ENCODE results near the gene TMEM40.

DNA sequence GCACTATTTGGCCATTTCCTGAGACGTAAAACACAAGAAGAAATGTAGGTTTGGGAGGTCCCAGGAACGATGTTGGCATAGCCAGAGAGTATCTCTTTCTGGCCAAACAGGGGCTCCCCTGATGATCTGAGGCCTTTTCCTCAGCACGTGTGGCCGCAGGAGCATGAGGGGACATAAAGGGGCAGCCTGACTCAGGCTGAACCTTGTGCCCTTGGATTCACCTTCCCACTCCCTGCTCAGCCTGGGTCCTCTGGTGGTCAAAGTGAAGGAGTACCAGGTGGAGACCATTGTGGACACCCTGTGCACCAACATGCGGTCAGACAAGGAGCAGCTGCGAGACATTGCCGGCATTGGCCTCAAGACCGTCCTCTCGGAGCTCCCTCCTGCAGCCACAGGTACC is 48.0 kb upstream of the TMEM40 start:
- TF ChIP-seq, protein P1, sequence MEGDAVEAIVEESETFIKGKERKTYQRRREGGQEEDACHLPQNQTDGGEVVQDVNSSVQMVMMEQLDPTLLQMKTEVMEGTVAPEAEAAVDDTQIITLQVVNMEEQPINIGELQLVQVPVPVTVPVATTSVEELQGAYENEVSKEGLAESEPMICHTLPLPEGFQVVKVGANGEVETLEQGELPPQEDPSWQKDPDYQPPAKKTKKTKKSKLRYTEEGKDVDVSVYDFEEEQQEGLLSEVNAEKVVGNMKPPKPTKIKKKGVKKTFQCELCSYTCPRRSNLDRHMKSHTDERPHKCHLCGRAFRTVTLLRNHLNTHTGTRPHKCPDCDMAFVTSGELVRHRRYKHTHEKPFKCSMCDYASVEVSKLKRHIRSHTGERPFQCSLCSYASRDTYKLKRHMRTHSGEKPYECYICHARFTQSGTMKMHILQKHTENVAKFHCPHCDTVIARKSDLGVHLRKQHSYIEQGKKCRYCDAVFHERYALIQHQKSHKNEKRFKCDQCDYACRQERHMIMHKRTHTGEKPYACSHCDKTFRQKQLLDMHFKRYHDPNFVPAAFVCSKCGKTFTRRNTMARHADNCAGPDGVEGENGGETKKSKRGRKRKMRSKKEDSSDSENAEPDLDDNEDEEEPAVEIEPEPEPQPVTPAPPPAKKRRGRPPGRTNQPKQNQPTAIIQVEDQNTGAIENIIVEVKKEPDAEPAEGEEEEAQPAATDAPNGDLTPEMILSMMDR (IDR thresholded peaks at IDR 0.05), result no peak
- TF ChIP-seq POLR2A (IDR thresholded peaks at IDR 0.05) (no peak), EP300 (IDR thresholded peaks at IDR 0.05) (no peak)
